GM21515 (cell line): ENCODE measurements around the gene SACM1L.

Experiments used
- ATAC-seq: cut with Tn5 transposase; IDR thresholded peaks from one replicate; pipeline ENCODE4 v1.9.1; 2021; ENCODE audit not compliant: unreplicated experiment

Gene SACM1L

DNA sequence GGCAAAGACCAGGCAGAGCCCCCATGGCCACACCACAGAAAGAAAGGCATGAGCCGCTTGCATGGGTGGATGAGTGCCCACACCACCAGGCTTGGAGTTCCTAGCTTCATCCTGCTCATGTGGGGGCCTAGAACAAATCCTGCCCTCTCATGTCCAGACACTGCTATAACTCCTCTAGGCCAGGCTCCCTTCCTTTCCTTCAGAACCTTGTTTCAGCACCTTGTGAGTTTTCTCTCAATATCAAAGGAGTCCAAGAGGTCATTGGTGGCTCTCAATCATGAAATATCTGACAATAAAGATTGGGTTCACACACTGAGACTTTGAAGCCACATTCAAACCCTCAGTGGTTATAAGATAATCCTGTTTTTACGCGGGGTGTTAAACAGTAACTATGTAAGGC, 94.5 kb downstream of the SACM1L start:
- no peak for ATAC-seq

DNA sequence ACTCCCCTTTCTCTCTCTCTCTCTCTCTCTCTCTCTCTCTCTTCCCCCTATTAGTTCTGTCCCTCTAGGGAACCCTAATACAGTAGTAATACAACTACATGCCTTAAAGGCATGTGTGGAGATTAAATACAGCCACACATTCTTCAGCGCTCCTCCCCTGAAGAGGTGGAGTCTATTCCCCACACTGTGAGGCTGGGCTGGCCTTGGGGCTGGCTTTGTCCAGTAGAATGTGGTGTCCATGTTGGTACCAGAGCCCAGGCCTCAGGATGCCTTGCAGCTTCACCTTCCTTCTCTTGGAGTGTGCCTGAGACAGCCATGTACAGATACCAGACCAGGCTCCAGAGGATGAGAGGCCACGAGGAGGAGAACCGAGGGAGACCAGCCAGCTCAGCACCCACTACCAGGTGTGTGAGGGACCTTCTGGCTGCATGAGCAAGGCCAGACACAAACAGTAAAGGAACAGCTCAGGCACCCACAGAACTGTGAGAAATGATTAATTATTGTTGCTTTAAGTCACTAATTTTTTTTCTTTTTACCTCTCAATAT, 96.5 kb downstream of the SACM1L start:
- no peak for ATAC-seq

DNA sequence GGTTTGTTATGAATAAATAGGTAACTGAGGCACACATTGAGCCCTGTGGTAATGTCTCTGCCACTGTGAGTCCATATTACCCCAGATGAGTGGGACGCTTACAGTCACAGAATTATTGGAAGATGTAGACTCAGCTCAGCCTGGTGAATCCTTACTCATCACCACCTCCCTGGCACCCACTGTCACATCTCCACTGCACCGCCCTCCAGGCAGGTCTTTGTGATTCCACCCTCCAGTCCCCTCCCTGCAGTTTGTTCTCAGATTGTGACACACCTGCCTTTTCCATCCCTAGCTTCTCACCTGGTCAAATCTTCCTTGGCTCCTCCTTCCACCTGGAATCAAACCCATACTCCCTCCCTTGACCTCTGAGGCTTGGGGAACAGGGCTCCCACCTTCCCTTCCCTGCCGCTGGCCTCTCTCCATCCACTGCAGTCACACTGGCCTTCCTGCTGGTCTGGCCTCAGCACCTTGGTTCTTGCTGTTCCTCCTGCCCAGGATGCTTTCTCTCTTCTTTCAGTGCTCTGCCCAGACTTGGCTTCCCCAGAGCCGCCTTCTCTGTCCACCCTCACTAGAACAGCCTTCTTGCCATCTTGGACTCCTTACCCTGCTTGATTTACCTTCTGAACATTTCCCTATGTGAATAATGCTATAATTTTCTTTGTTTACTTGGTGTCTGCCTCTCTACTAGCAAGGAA, 97.8 kb downstream of the SACM1L start:
- no peak for ATAC-seq

DNA sequence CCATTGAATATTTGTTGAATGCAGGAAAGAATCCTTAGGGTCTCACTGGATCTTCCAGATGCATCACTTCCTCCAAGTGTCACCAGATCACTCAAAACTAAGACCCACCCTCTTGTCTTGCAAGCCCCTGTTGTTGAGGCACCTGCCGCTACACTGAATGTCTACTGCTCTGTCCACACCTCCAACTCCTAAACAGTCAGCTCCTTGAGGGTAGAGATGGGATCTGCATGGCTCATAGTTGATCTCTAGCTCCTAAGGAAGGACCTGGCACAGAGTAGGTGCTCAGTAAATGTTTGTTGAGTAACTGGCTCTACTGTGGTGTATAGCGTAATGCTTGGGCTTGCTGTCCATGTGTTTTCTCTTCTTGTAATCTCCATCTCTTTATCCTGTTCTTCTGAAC, 98.4 kb downstream of the SACM1L start:
- ATAC-seq = no peak

DNA sequence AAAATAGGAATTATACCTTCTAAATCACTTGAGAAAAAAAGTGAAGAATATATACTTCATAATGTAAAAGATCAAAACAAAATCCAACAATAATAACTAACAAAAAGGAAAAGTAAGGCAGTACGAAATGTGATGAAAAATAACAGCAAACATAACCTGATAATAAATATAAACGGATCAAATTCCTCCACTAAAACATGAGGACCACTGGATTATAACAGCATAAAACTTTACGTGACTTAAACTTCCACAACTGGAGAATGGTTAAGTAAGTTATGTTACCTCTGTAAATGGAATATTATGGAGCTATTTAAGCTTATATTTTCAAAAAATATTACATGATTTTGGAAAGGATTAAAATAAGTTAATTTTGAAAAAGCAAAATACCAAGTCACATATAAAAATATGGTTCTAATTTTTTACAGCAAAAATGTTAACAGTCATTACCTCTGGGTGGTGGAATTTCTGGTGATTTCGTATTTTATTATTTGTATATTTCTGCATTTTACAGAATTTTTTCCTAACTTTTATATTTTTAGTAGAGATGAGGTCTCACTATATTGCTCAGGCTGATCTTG, 100.1 kb downstream of the SACM1L start:
- ATAC-seq = no peak

DNA sequence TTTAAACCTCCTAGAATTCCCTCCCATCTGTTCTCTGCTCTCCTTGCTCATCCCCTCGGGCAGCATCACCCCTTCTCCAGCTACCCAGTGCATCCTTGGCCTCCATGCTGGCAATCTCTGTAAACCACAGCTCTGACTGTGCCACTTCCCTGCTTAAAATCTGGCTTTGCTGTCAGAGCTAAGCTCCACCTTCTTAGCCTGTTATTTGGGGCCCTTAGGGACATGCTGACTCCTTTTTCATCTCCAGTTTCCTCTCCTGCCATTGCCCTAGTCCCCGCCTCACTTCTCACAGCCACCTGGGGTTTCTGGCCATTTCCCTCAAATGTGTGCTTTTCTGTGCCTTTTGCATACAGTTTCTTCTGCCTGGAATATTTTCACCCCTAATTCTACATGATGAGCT, 101.4 kb downstream of the SACM1L start:
- ATAC-seq = no peak

DNA sequence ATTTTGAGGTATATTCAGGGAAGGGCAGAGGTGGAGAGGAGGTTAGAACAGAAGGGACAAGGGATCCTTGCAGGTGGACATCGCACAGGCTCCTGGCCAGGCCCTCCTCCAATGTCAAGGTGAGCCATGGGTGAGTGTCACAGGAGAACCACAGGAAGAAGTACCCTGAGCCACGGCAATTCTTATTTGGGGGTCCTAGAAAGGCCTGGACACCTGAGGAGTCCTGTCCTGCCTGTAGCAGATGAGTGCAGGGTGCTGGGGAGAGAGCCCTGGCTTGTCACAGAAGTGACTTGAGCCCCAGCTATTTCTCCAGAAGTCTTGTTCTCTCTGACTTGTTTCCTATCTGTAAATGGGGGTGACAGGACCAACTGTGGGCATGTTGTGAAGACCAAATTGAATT, 102.8 kb downstream of the SACM1L start:
- ATAC-seq = no peak

DNA sequence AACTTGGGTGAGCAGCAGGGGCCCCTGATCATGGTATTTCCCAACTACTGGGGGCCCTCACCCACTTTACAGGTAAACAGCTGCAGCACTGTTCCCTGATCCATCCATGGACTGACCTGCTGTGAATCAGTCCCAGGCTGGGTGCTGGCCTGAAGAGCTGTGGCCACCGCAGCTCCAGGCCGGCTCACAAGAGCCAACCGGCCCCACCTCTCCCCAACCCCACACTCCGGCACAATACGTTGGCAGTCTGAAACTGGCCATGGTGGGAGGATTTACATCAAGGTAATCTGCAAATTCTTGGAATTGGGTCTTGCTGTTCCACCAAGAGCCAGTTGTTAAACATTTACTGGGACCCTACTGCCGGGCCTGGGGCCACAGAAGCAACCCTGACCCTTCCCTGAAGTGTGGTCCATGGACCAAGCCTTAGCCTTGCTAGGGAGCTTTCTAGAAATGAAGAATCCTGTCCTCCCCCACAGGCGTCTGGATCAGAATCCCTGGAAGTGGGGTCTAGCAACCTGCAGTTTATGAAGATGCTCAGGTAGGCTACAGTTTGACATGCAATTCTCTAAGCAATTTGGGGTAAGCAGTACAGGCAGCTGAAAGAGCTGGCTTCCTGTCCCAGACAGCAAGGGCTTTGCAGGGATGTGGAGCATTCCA, 103.4 kb downstream of the SACM1L start:
- ATAC-seq = no peak

DNA sequence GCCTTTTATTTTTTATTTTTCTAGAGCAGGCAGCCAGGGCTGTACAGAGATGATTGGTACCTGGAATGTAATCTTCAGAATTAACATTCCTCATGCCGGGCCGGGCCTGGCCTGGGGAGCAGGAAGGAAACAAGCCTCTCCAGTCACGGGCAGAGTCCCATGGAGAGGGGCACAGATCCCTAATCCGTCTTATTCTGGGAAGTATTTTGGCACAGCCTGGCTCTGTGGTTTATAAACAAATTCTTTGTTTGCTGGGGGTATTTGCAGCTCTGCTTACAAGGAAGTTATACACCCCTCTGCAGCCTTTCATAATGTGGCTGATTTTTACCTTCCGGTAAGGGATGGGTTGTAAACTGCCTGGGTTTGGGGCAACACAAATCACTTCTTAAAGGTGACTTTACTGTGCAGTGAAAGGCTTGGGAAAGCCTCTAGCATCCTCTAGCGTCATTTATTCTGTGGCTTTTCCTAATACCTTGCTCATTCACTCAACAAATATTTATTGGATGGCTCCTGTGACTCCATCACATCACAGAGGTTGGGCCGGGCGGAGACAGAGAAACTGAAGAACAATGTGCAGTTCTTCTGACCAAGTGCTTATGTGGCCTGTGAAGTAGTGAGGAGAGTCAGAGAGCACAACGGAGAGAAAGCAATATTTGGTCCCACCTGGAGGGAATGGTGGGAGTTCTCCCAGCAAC, 104.4 kb downstream of the SACM1L start:
- no peak for ATAC-seq

DNA sequence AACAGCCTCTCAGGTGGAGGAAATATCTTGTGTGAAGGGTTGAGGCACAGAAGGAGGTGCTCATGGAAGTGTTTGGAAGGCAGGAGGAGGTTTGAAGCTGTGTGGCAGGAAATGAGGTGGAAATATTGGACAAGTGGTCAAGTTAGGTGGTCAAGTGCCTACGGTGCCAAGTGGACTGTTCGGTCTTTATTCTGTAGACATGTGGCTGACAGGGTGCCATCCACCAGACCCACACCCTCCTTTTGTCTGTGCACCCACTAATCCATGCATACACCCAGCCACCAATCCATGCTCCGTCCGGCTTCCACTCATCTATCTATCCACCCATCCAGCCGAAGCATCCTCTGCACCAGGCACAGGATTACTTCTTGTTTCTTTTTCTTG, 105.0 kb downstream of the SACM1L start:
- ATAC-seq = no peak

DNA sequence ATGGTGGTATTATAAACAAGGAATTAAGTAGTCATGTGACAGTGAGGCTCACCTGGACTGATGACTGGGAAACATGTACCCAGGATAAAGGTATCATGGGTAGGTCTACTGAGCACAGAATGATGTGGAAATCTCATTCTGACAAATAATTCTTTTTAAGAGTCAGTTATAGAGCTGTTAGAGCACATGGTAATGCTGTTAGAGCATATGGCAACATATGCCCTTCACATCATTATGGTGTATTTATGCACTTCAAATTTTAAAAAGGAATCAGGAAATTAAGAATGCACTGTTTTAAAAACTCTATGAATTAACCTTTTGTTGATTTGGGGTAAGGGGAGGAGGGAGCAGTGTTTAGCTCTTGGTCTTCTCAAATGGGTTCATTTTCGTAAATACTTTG, 105.5 kb downstream of the SACM1L start:
- no peak for ATAC-seq
